HEK293 (cell line): Measurements from ENCODE around the gene PSMD2.

Source experiments
- CTCF ChIA-PET: fragments of 350-600 bp; formaldehyde crosslinking; extraction: SDS; loops from one replicate; lab custom pipeline; 2021; ENCODE audit warnings: antibody characterized with exemption; lab: Yijun Ruan, JAX
- POLR2A ChIA-PET: fragments of 300-600 bp; formaldehyde crosslinking; extraction: SDS; loops from one replicate; lab custom pipeline; 2020; ENCODE audit warnings: antibody characterized with exemption, inconsistent platforms; lab: Yijun Ruan, JAX
- H3K27ac ChIP-seq: fragments of 200-500 bp; sonication (Bioruptor generic); 2 replicates; pipeline ENCODE4 v1.5.1; 2014; ENCODE audit warnings: low read depth, low read length, control low read depth, inconsistent platforms; ENCODE audit errors: extremely low read depth
- H3K36me3 ChIP-seq, 2 experiments: fragments of 200-500 bp in 1 of 2; sonication (Bioruptor generic) in 1 of 2; 1 replicate in 1 of 2; 2 replicates in 1 of 2; pipeline ENCODE4 v1.5.1; 2014 to 2017; ENCODE audit warnings: inconsistent platforms in 2 of 2, low read length in 2 of 2; ENCODE audit not compliant: control insufficient read depth in 2 of 2, insufficient read depth in 1 of 2
- H3K4me1 ChIP-seq: fragments of 200-500 bp; sonication (Bioruptor generic); 2 replicates; pipeline ENCODE4 v1.5.1; 2014; ENCODE audit warnings: mild to moderate bottlenecking, low read length, inconsistent platforms; ENCODE audit not compliant: control insufficient read depth, insufficient read depth
- H3K4me3 ChIP-seq: 2 replicates; pipeline ENCODE4 v1.5.1; 2011; ENCODE audit warnings: low read depth, mild to moderate bottlenecking, control low read depth, low read length, moderate library complexity
- H3K9me3 ChIP-seq: fragments of 200-500 bp; sonication (Bioruptor generic); 2 replicates; pipeline ENCODE4 v1.5.1; 2014; ENCODE audit warnings: low read depth, low read length, inconsistent platforms; ENCODE audit not compliant: control insufficient read depth, insufficient read depth
- HOXC10 ChIP-seq: sonication (generic); formaldehyde crosslinking; IDR thresholded peaks from 2 replicates; pipeline ENCODE4 v1.8.1; 2023; ENCODE audit warnings: mild to moderate bottlenecking, missing genetic modification reagents
- IKZF3 ChIP-seq: fragments of 450-650 bp; IDR thresholded peaks from 2 replicates; pipeline ENCODE4 v1.5.0; 2018; ENCODE audit warnings: missing biosample characterization, mild to moderate bottlenecking, missing genetic modification characterization, moderate library complexity
- PRDM4 ChIP-seq: fragments of 450-650 bp; formaldehyde crosslinking; IDR thresholded peaks from 2 replicates; pipeline ENCODE4 v1.5.1; 2017; ENCODE audit warnings: missing biosample characterization, missing genetic modification characterization
- RBAK ChIP-seq: fragments of 450-650 bp; formaldehyde crosslinking; IDR thresholded peaks from 2 replicates; pipeline ENCODE4 v1.5.1; 2016; ENCODE audit warnings: missing biosample characterization, missing genetic modification characterization
- ZBTB1 ChIP-seq: fragments of 450-650 bp; formaldehyde crosslinking; IDR thresholded peaks from 2 replicates; pipeline ENCODE4 v1.5.1; 2016; ENCODE audit warnings: missing biosample characterization, missing genetic modification characterization
- ZBTB17 ChIP-seq: fragments of 450-650 bp; formaldehyde crosslinking; IDR thresholded peaks from 2 replicates; pipeline ENCODE4 v1.5.1; 2016; ENCODE audit warnings: missing biosample characterization, missing genetic modification characterization
- ZBTB49 ChIP-seq: fragments of 450-650 bp; formaldehyde crosslinking; IDR thresholded peaks from 2 replicates; pipeline ENCODE4 v1.5.1; 2016; ENCODE audit warnings: missing biosample characterization, missing genetic modification characterization, low read depth
- ZNF121 ChIP-seq: fragments of 450-650 bp; formaldehyde crosslinking; IDR thresholded peaks from 2 replicates; pipeline ENCODE4 v1.5.1; 2016; ENCODE audit warnings: missing biosample characterization, missing genetic modification characterization
- ZNF140 ChIP-seq: fragments of 450-650 bp; formaldehyde crosslinking; IDR thresholded peaks from 2 replicates; pipeline ENCODE4 v1.5.1; 2016; ENCODE audit warnings: missing biosample characterization, missing genetic modification characterization
- ZNF155 ChIP-seq: fragments of 450-650 bp; formaldehyde crosslinking; IDR thresholded peaks from 2 replicates; pipeline ENCODE4 v1.5.1; 2016; ENCODE audit warnings: missing biosample characterization, missing genetic modification characterization
- ZNF214 ChIP-seq: fragments of 450-650 bp; formaldehyde crosslinking; IDR thresholded peaks from 2 replicates; pipeline ENCODE4 v1.5.1; 2017; ENCODE audit warnings: missing biosample characterization, mild to moderate bottlenecking, missing genetic modification characterization, borderline replicate concordance
- ZNF280D ChIP-seq: fragments of 450-650 bp; formaldehyde crosslinking; IDR thresholded peaks from 2 replicates; pipeline ENCODE4 v1.5.1; 2016; ENCODE audit warnings: missing biosample characterization, missing genetic modification characterization
- ZNF311 ChIP-seq: fragments of 450-650 bp; formaldehyde crosslinking; IDR thresholded peaks from 2 replicates; pipeline ENCODE4 v1.5.1; 2017; ENCODE audit warnings: missing biosample characterization, missing genetic modification characterization, borderline replicate concordance
- ZNF449 ChIP-seq: fragments of 450-650 bp; formaldehyde crosslinking; IDR thresholded peaks from 2 replicates; pipeline ENCODE4 v1.5.1; 2017; ENCODE audit warnings: missing biosample characterization, mild to moderate bottlenecking, missing genetic modification characterization, moderate library complexity
- ZNF518A ChIP-seq: fragments of 450-650 bp; formaldehyde crosslinking; conservative IDR thresholded peaks from 2 replicates; pipeline ENCODE4 v1.5.1; 2016; ENCODE audit warnings: low read depth, missing biosample characterization, missing genetic modification characterization
- ZNF549 ChIP-seq: fragments of 450-650 bp; IDR thresholded peaks from 2 replicates; pipeline ENCODE4 v1.5.1; 2018; ENCODE audit warnings: missing biosample characterization, missing genetic modification characterization, mild to moderate bottlenecking, inconsistent platforms, moderate library complexity
- ZNF561 ChIP-seq: fragments of 450-650 bp; IDR thresholded peaks from 2 replicates; pipeline ENCODE4 v1.5.1; 2018; ENCODE audit warnings: missing biosample characterization, missing genetic modification characterization, borderline replicate concordance
- ZNF645 ChIP-seq: fragments of 450-650 bp; formaldehyde crosslinking; IDR thresholded peaks from 2 replicates; pipeline ENCODE4; 2016; ENCODE audit warnings: missing biosample characterization, missing genetic modification characterization
- ZNF654 ChIP-seq: fragments of 450-650 bp; formaldehyde crosslinking; IDR thresholded peaks from 2 replicates; pipeline ENCODE4 v1.5.1; 2016; ENCODE audit warnings: low read depth, missing biosample characterization, missing genetic modification characterization
- ZSCAN16 ChIP-seq: fragments of 450-650 bp; formaldehyde crosslinking; IDR thresholded peaks from 2 replicates; pipeline ENCODE4 v1.5.1; 2016; ENCODE audit warnings: missing biosample characterization, missing genetic modification characterization
- ZSCAN23 ChIP-seq: fragments of 450-650 bp; formaldehyde crosslinking; IDR thresholded peaks from 2 replicates; pipeline ENCODE4 v1.5.1; 2016; ENCODE audit warnings: missing biosample characterization, missing genetic modification characterization

Gene PSMD2

GRCh38 chr3:184284696-184285095 is 14.3 kb upstream of the PSMD2 start (continued):
- TF ChIP-seq ZSCAN16 (no peak), ZNF561 (tag by site-specific recombination) (peak; percentile 63; the same call in 1 of the 2 replicates), ZNF654 (tag by site-specific recombination) (peak; percentile 60), ZNF645 (no peak), ZBTB49 (tag by site-specific recombination) (no peak), RBAK (no peak), ZBTB1 (tag by site-specific recombination) (no peak), ZNF449 (peak; percentile 93), IKZF3 (tag by site-specific recombination) (peak; percentile 56; the same call in 1 of the 2 replicates)

- Histone ChIP-seq H3K36me3 (no peaks in the 10 kb centered on the region), H3K4me3 (no peak overlapping the region), H3K9me3 (no peaks in the 10 kb centered on the region), H3K27ac (no peak overlapping the region), H3K4me1 (no peaks in the 10 kb centered on the region)
- ChIA-PET CTCF (interaction anchor here (0.6 to 2.8 kb wide), 14 partner anchors 8 to 397 kb away, joined by 3 to 15 read pairs (median 4); partner anchors contain the start of gene EEF1AKMT4), POLR2A (no interaction called here)
- TF ChIP-seq ZNF155 (tag by site-specific recombination) = no peak
- TF ChIP-seq ZNF518A (tag by site-specific recombination) = no peak
- no peak for TF ChIP-seq ZNF214 (tag by site-specific recombination)
- no peak for TF ChIP-seq ZNF311 (tag by site-specific recombination)
- TF ChIP-seq ZBTB17 (tag by site-specific recombination) = peak; percentile 74
- TF ChIP-seq ZSCAN23 (tag by site-specific recombination) = no peak
- TF ChIP-seq ZNF140 (tag by site-specific recombination) = no peak
- TF ChIP-seq ZNF121 = no peak
- no peak for TF ChIP-seq ZNF280D (tag by site-specific recombination)
- TF ChIP-seq HOXC10 (CRISPR knock-in tag) = no peak
- peak; percentile 37; the same call in 1 of the 2 replicates for TF ChIP-seq PRDM4 (tag by site-specific recombination)
- TF ChIP-seq ZNF549 (tag by site-specific recombination) = no peak
Measured at GRCh38 chr3:184289426-184289938, 9.6 kb upstream of the PSMD2 start.
